Activated CD8-positive, alpha-beta memory T cell treated with anti-CD3 and anti-CD28 coated beads, Interleukin-2, amount 10 ng/mL, durations not matched to agents 7 days and 5 days (primary cell): ENCODE results near the gene TRIM32. TPM values are rescaled to one million over a fixed set of nuclear protein-coding genes. Genes with fewer than 3 reads are reported as not detected.

Experiments used
- ATAC-seq: fragments of 150-1000 bp; cut with Tn5 transposase; one replicate; pipeline ENCODE4 v1.10.0; 2021; ENCODE audit warnings: moderate library complexity
- CTCF ChIA-PET: fragments of 350-600 bp; sonication (Branson Sonifier 250); formaldehyde crosslinking; loops from one replicate; lab custom pipeline; 2021; ENCODE audit warnings: antibody characterized with exemption; lab: Charles Lee
- DNase-seq: peaks from one replicate; pipeline ENCODE4 v3.0.0-alpha.2; 2020
- H3K27ac Mint-ChIP-seq: one replicate; pipeline ENCODE4 v1.8.0; 2021; ENCODE audit warnings: mild to moderate bottlenecking, mixed read lengths
- H3K27me3 Mint-ChIP-seq: one replicate; pipeline ENCODE4 v1.8.0; 2021; ENCODE audit warnings: mixed read lengths
- H3K36me3 Mint-ChIP-seq: one replicate; pipeline ENCODE4 v1.8.0; 2021; ENCODE audit warnings: mild to moderate bottlenecking, mixed read lengths
- H3K4me1 Mint-ChIP-seq: one replicate; pipeline ENCODE4 v1.8.0; 2021; ENCODE audit warnings: mixed read lengths
- H3K4me3 Mint-ChIP-seq: one replicate; pipeline ENCODE4 v1.8.0; 2021; ENCODE audit warnings: mild to moderate bottlenecking, moderate library complexity, mixed read lengths
- H3K9me3 Mint-ChIP-seq: one replicate; pipeline ENCODE4 v1.8.0; 2022; ENCODE audit warnings: low read depth, mixed read lengths
- total RNA-seq, 2 experiments: library from RNA; stranded (reverse); gene quantifications; one replicate each; pipeline ENCODE4 v1.2.3, GENCODE V29; 2021

TRIM32 gene
- total RNA-seq, 2 experiments from 2014 or later, result 14.0 to 19.8 TPM

- CTCF ChIA-PET, result interaction anchor here (0.7 kb wide), 1 partner anchor 34 kb away, joined by 3 read pairs; no protein-coding TSS in a partner anchor
- no peak for DNase-seq
- no peak overlapping the region for H3K27ac Mint-ChIP-seq
- no peak overlapping the region for H3K4me3 Mint-ChIP-seq
- H3K9me3 Mint-ChIP-seq, result peaks cover 4% of the 10 kb centered on the region
- H3K36me3 Mint-ChIP-seq, result peaks cover 49% of the 10 kb centered on the region
- peaks cover 20% of the 10 kb centered on the region for H3K4me1 Mint-ChIP-seq
- H3K27me3 Mint-ChIP-seq, result no peaks in the 10 kb centered on the region
- no peak for ATAC-seq
These were observed 15.0 kb downstream of the TRIM32 start for GRCh38 chr9:116701940-116702642.

GRCh38 chr9:116703634-116704033, 16.5 kb downstream of the TRIM32 start:
- Mint-ChIP-seq H3K27ac (no peak overlapping the region), H3K4me3 (no peak overlapping the region), H3K9me3 (peaks cover 4% of the 10 kb centered on the region), H3K4me1 (peaks cover 20% of the 10 kb centered on the region), H3K27me3 (no peaks in the 10 kb centered on the region), H3K36me3 (peaks cover 37% of the 10 kb centered on the region)
- no peak for DNase-seq
- CTCF ChIA-PET, result no interaction called here
- ATAC-seq, result no peak

DNA sequence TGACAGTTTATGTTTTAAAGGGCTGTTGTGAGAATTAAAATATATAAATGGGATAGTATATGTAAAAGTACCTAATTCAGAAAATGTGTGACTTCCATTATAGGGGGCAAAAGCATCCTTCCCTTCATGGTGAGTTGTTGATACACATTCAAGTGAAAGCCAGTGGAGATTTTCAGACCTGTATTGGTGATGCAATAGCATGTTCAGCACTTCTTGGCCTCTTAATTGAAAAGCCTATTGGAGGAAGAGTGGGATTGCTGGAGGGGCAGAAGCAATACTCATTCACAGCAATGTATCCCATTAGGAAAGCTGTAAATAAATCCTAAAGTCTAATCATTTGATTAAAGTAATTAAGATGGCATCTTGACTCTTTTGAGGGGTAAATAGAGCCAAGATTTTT, 17.4 kb downstream of the TRIM32 start:
- Mint-ChIP-seq H3K36me3 (peaks cover 28% of the 10 kb centered on the region), H3K4me1 (peaks cover 20% of the 10 kb centered on the region), H3K27me3 (no peaks in the 10 kb centered on the region), H3K4me3 (no peak overlapping the region), H3K9me3 (peaks cover 4% of the 10 kb centered on the region), H3K27ac (no peak overlapping the region)
- CTCF ChIA-PET, result no interaction called here
- ATAC-seq (no peak), DNase-seq (no peak)

DNA sequence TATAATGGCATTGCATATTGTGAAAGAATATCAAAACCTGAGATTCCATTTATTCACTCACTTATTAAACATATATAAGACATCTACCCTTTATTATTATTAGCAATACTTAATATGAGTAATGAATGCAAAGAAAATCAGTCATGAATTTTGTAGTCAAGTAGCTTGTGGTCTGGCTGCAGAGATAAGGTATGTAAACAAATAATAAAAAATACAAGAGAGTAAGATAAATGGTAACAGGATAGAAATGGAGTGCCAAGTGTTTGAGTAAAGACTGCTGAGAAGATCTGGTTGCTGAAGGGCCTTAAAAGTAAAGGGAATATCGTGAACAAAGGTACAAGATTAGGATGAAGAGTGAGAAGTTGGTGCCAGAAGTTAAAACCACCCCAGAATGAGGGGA, 18.4 kb downstream of the TRIM32 start:
- peaks cover 18% of the 10 kb centered on the region for H3K4me1 Mint-ChIP-seq
- ATAC-seq, result no peak
- CTCF ChIA-PET, result no interaction called here
- peaks cover 18% of the 10 kb centered on the region for H3K36me3 Mint-ChIP-seq
- H3K4me3 Mint-ChIP-seq, result no peak overlapping the region
- H3K27ac Mint-ChIP-seq, result no peak overlapping the region
- H3K27me3 Mint-ChIP-seq, result no peaks in the 10 kb centered on the region
- DNase-seq, result no peak
- peaks cover 3% of the 10 kb centered on the region for H3K9me3 Mint-ChIP-seq

GRCh38 chr9:116706310-116707290, 19.5 kb downstream of the TRIM32 start:
- H3K4me1 Mint-ChIP-seq, result peaks cover 7% of the 10 kb centered on the region
- no peak overlapping the region for H3K4me3 Mint-ChIP-seq
- CTCF ChIA-PET, result no interaction called here
- no peaks in the 10 kb centered on the region for H3K9me3 Mint-ChIP-seq
- H3K27me3 Mint-ChIP-seq, result no peaks in the 10 kb centered on the region
- no peak for DNase-seq
- no peak for ATAC-seq
- peaks cover 7% of the 10 kb centered on the region for H3K36me3 Mint-ChIP-seq
- H3K27ac Mint-ChIP-seq, result no peak overlapping the region

GRCh38 chr9:116712781-116713180, 25.7 kb downstream of the TRIM32 start:
- peaks cover 2% of the 10 kb centered on the region for H3K4me1 Mint-ChIP-seq
- CTCF ChIA-PET, result no interaction called here
- H3K36me3 Mint-ChIP-seq, result no peaks in the 10 kb centered on the region
- H3K27me3 Mint-ChIP-seq, result no peaks in the 10 kb centered on the region
- DNase-seq (no peak), ATAC-seq (no peak)
- H3K9me3 Mint-ChIP-seq, result no peaks in the 10 kb centered on the region
- no peak overlapping the region for H3K27ac Mint-ChIP-seq
- H3K4me3 Mint-ChIP-seq, result no peak overlapping the region

- Mint-ChIP-seq H3K4me1 (peaks cover 2% of the 10 kb centered on the region), H3K4me3 (no peak overlapping the region), H3K27ac (no peak overlapping the region), H3K36me3 (no peaks in the 10 kb centered on the region), H3K27me3 (no peaks in the 10 kb centered on the region), H3K9me3 (no peaks in the 10 kb centered on the region)
- no peak for DNase-seq
- ATAC-seq, result no peak
- CTCF ChIA-PET, result no interaction called here
These were observed 26.2 kb downstream of the TRIM32 start for GRCh38 chr9:116713271-116713670.

- Mint-ChIP-seq H3K4me3 (no peak overlapping the region), H3K36me3 (no peaks in the 10 kb centered on the region), H3K27ac (no peak overlapping the region), H3K4me1 (peaks cover 2% of the 10 kb centered on the region), H3K27me3 (peaks cover 1% of the 10 kb centered on the region), H3K9me3 (no peaks in the 10 kb centered on the region)
- DNase-seq (no peak), ATAC-seq (no peak)
- CTCF ChIA-PET, result no interaction called here
These were observed 28.6 kb downstream of the TRIM32 start for GRCh38 chr9:116715751-116716150.

DNA sequence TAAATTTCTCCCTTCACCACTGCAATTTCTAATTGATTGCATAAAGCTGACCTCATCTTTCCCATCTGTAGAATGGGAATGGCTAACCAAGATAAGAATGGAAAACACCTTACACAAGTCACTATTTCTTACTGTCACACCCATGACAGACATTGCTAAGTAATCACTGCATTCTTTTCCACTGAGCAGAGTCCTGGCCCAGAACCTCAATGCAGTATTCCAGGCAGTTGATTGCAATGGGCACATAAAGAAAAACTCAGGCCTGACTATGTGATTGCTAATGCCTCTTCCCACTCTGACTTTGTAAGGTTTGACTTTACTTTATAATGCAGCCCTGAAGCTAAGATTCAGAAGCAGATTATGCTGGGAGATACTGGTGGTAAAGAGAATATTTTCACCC, 29.3 kb downstream of the TRIM32 start:
- no peak overlapping the region for H3K27ac Mint-ChIP-seq
- H3K4me1 Mint-ChIP-seq, result peaks cover 2% of the 10 kb centered on the region
- H3K4me3 Mint-ChIP-seq, result no peak overlapping the region
- H3K27me3 Mint-ChIP-seq, result peaks cover 2% of the 10 kb centered on the region
- DNase-seq, result no peak
- no peaks in the 10 kb centered on the region for H3K36me3 Mint-ChIP-seq
- no peaks in the 10 kb centered on the region for H3K9me3 Mint-ChIP-seq
- CTCF ChIA-PET, result no interaction called here
- no peak for ATAC-seq

- Mint-ChIP-seq H3K9me3 (no peaks in the 10 kb centered on the region), H3K4me3 (no peak overlapping the region), H3K36me3 (no peaks in the 10 kb centered on the region), H3K27ac (no peak overlapping the region), H3K4me1 (peaks cover 2% of the 10 kb centered on the region), H3K27me3 (peaks cover 2% of the 10 kb centered on the region)
- CTCF ChIA-PET, result interaction anchor here (0.9 kb wide), 1 partner anchor 8 kb away, joined by 3 read pairs; no protein-coding TSS in a partner anchor
- no peak for ATAC-seq
- no peak for DNase-seq
These were observed 30.0 kb downstream of the TRIM32 start for GRCh38 chr9:116717150-116717549.

GRCh38 chr9:116718111-116718510, 31.0 kb downstream of the TRIM32 start:
- no peak for DNase-seq
- H3K27ac Mint-ChIP-seq, result no peak overlapping the region
- no peak overlapping the region for H3K4me3 Mint-ChIP-seq
- H3K36me3 Mint-ChIP-seq, result no peaks in the 10 kb centered on the region
- ATAC-seq, result no peak
- H3K4me1 Mint-ChIP-seq, result peaks cover 2% of the 10 kb centered on the region
- CTCF ChIA-PET, result no interaction called here
- H3K27me3 Mint-ChIP-seq, result peaks cover 2% of the 10 kb centered on the region
- H3K9me3 Mint-ChIP-seq, result no peaks in the 10 kb centered on the region

- ATAC-seq (no peak), DNase-seq (no peak)
- Mint-ChIP-seq H3K36me3 (no peaks in the 10 kb centered on the region), H3K9me3 (no peaks in the 10 kb centered on the region), H3K27ac (no peak overlapping the region), H3K4me1 (peaks cover 2% of the 10 kb centered on the region), H3K27me3 (peaks cover 2% of the 10 kb centered on the region), H3K4me3 (no peak overlapping the region)
- CTCF ChIA-PET, result no interaction called here
These were observed 33.0 kb downstream of the TRIM32 start for GRCh38 chr9:116720111-116720510.

DNA sequence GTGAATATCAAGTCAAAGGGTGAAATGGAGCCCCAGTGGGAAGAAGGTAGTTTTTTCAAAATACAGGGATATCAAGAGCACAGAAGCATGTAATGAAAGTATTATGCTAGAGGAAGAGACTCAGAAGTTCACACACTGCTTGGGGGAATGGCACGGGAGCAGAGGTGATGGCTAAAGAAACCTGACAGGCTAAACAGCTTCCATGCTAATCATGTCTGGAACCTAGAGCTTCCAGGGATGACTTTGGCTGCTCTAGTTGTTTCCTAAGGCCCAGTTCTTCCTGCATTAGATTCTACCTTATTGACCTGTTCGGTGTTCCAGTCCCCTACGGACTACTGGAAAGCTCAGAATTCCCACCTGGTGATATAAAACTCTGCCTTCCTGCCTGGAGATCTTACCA, 34.3 kb downstream of the TRIM32 start:
- peaks cover 2% of the 10 kb centered on the region for H3K4me1 Mint-ChIP-seq
- DNase-seq, result no peak
- no peak overlapping the region for H3K4me3 Mint-ChIP-seq
- no peak for ATAC-seq
- no peaks in the 10 kb centered on the region for H3K9me3 Mint-ChIP-seq
- no peak overlapping the region for H3K27ac Mint-ChIP-seq
- no peaks in the 10 kb centered on the region for H3K36me3 Mint-ChIP-seq
- peaks cover 2% of the 10 kb centered on the region for H3K27me3 Mint-ChIP-seq
- CTCF ChIA-PET, result interaction anchor here (1.6 kb wide), 1 partner anchor 16 kb away, joined by 5 read pairs; no protein-coding TSS in a partner anchor
